Ovary (tissue), 3 donors: Measurements from ENCODE around the gene DOCK1.

ENCODE experiments used
- POLR2A ChIP-seq: fragments of 450-650 bp; IDR thresholded peaks from one replicate; pipeline ENCODE4 v1.6.1; 2017; ENCODE audit warnings: antibody characterized with exemption, mild to moderate bottlenecking, moderate library complexity
- TF ChIP-seq, protein P1 (sequence below), 3 donors: fragments of 450-650 bp in 2 of 3; fragments of 200-600 bp in 1 of 3; IDR thresholded peaks; one replicate each; pipeline versions ENCODE4 v1.5.1 to v1.8.0; 2016 to 2022; ENCODE audit warnings: antibody characterized with exemption in 3 of 3, mild to moderate bottlenecking in 1 of 3
- donor health status: DM: no; HTN: no; CAD: no.

DNA sequence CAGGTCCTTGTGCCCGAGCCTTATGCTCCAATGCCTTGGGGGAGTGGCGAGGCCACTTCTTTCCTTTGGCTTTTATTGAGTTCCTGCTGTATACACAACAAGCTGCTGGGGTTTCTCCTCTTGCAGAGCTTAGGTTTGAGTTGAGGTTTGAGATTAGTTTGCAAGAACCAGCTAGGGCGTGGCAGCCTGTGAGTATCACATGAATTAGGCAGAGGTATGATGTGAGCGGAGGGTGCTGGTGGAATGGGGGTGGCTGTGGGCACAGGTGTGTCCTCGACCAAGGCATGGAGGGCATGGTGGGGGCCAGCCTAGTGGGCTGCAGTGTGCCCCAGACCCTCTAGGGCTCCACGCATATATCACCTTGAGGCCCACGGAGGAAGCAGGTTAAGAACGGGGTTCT, 123.3 kb downstream of the DOCK1 start:
- TF ChIP-seq, protein P1, sequence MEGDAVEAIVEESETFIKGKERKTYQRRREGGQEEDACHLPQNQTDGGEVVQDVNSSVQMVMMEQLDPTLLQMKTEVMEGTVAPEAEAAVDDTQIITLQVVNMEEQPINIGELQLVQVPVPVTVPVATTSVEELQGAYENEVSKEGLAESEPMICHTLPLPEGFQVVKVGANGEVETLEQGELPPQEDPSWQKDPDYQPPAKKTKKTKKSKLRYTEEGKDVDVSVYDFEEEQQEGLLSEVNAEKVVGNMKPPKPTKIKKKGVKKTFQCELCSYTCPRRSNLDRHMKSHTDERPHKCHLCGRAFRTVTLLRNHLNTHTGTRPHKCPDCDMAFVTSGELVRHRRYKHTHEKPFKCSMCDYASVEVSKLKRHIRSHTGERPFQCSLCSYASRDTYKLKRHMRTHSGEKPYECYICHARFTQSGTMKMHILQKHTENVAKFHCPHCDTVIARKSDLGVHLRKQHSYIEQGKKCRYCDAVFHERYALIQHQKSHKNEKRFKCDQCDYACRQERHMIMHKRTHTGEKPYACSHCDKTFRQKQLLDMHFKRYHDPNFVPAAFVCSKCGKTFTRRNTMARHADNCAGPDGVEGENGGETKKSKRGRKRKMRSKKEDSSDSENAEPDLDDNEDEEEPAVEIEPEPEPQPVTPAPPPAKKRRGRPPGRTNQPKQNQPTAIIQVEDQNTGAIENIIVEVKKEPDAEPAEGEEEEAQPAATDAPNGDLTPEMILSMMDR (IDR thresholded peaks at IDR 0.05): no peak
- TF ChIP-seq POLR2A: no peak
